Stimulated activated naive CD8-positive, alpha-beta T cell treated with anti-CD3 and anti-CD28 coated beads, Interleukin-15, Interleukin-2, amounts not matched to agents 100 U/mL and 50 U/mL, for 24 hours (primary cell): Measurements from ENCODE around the gene NSUN3.
A peak's percentile ranks its signal among the peaks of the same experiment; 100 is the strongest.

Experiments used
- ATAC-seq: fragments of 150-1000 bp; cut with Tn5 transposase; one replicate; pipeline ENCODE4 v1.10.0; 2021
- DNase-seq: peaks from one replicate; pipeline ENCODE4 v3.0.0; 2021

The NSUN3 gene

DNA sequence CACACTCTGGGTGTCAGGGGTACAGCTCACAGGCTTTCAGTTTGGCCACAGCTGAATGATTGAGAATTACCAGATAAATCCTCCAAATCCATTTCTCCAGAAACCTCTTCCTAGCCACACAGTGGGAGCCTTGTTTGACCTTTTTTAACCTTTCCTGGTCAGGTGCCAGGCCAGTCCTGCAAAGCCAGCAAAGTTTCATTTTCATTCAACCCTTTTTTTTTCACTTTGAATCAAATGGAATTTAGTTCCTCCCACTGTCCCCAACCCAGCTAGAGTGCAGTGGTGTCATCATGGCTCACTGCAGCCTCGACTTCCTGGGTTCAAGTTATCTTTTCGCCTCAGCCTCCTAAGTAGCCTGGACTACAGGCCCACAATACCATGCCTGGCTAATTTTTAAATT lies 67.8 kb downstream of the NSUN3 start:
- no peak for ATAC-seq
- DNase-seq, result no peak

DNA sequence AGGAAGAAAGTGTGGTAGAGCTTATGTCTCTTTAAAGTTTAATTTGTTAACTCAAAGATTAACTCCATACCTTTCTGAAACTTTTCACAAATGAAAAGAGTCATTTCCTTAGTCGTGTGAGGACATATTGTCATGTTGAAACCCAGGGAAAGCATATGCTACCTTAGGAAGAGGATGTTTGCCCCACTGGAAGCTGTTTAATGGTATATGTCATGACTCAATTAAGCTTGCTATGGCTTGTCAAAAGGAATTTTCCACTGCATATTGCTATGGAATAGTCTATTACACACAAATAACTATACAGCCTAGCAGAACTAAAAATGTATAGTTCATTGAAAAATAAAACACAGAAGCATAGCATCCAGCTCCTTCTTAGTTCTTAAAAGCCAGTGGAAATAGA lies 69.9 kb downstream of the NSUN3 start:
- DNase-seq (no peak), ATAC-seq (no peak)

DNA sequence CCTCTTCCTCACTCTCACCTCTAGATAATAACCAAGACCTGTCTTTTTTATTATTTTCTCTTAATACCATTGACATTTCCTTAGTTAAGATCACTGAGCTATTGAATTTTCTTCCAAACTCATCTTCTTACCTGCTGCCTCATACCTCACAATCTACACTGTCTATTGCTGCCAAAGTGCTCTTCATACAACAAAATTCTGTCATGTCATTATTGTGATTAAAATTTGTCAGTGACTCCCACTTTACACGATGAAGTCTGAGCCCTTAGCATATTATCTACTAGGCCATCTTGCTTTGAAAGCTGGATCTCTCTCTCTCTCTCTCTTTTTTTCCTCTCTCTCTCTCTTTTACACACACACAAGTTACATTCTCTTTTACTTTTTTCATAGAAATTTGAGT lies 73.3 kb downstream of the NSUN3 start:
- ATAC-seq (no peak), DNase-seq (no peak)

DNA sequence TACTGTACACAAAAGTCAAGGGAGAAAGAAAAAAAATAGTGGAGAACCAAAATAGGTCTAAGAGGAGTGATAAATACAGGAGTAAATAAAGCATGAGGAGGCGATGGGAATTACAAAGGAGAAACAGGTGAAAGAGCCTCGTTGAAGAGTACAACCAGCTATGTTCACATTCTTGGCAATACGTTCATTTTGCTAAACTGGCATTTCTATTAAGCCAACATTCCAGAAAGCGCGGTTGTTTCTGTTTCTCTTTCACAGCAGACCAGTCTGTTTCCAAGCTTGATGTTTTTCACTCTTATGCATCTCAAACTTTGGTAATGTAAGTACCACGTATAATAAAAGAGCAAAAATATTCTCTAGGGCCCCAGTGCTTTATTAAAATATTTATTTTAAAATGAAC lies 74.5 kb downstream of the NSUN3 start:
- no peak for DNase-seq
- ATAC-seq, result no peak

DNA sequence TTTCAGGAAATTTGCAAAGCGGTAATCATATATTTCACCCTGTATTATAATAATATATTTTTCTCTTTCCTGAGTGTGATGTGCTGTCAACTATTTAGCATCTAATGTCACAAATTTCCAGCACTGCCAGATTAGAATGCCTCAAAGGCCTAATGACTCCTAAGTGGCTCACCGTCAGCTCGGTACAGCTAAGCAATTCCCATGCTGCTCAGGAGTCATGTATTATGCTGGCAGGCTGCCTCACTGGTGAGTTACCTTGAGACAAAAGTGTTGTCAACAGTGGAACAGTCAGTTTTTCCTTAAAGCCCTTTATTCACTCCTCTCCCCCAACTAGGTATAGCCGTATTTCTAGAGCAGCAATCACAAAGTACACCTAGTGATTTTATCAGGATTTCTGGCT lies 83.6 kb downstream of the NSUN3 start:
- ATAC-seq, result no peak
- DNase-seq, result no peak

DNA sequence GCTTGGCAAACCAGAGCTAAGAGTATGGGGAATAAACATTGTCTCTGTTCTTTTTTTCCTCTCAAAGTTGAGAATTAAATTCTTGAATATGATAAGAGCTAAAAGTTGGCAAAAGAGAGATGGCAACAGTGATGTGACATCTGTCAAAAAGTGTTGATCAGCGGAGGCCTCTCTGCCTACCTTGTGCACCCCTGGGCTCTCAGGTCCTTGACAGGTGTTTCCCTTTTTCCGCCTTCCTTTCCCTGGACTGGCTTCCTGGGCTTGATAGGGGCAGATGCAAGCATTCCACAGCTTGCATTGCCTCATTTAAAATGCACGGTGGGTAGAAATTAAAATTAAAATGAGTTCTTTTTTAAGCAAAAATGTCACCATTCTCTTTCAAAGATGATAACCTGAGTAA lies 84.2 kb downstream of the NSUN3 start:
- ATAC-seq (no peak), DNase-seq (no peak)

DNA sequence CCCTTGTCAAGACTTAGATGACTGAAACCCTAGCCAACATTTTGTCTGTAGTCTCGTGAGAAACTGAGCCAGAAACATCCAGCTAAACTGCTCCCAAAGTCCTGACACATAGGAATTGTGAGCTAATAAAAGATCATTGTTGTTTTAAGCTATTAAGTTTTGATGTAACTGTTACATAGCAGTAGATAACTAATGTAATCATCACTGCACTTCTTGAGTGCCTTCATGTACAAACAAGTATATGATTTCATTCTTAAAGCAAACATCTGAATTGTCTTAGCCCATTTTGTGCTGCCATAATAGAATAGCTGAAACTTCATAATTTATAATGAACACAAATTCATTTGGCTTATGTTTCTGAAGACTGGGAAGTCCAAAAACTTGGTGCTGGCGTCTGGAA lies 87.3 kb downstream of the NSUN3 start:
- DNase-seq (no peak), ATAC-seq (no peak)

DNA sequence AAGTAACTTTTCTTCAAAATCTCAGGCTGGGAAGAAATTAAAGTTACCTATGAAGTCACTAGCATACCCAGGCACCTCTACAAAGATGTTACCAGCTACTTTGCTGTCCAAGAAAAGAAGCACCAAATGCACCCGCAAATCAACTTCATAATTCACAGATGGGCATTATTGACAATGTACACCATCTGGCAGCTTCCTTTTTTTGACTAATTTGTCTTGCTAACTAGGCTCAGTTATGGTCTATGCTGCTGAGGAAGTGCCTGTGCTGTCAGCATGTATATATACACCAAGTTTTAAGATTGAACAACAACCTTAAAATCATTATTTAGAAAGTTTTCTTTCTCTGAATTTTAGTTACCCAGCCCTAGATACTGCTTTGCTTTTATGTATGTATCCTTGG lies 93.8 kb downstream of the NSUN3 start:
- ATAC-seq, result no peak
- DNase-seq, result no peak

DNA sequence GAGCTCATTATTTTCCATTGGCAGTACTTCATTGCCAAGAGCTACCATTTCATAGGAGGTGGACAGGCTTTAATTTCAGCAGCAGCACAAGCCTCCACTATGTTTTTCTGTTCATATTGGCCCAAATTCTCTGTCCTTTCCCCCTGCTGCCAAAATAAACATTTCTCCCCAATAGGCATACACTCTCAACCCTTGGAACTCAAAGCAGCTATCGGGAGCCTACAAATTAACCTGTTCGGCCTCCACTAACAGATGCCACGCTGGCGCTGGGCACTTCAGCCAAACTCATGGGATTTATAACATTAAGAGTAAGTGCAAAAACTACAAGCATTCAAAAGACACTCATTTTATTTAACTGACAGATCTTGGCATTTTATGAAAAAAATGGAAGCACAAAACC lies 95.7 kb downstream of the NSUN3 start:
- ATAC-seq, result no peak

DNA sequence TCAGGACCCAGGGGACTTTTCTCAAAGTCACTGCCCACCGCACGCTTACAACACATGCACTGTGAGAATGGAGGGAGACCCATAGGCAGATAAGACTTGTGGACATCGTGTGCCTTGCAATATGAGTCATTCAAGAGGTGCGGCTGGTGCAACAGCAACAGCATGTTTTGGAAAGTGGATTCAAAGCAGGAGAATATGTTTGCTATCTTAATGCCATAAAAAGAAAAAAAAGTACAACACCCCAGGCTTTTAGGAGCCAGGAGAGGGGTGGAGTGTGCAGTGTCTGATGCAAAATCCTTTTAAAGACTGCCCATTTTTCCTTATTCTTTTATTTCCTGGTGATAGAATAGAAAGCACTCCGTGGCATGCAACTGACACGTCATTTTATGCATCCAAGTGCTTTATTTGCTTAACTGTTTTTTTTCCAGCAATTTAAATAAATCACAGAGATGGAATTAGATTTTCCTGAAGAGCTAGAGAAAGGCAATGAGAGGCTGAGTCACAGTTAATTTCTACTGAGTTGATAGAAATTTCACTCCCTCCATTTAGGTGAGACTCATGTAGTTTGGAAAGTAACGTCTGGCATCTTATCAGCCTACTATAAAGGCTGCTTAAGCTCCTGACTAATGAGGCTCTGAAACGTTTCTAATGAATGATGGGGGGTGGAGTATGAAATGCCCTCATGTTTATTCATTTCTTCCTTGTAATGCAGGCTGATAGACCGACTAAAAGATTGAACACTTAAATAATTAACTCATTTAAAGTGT lies 96.4 kb downstream of the NSUN3 start:
- ATAC-seq (no peak), DNase-seq (no peak)

More for the DNA sequence above, 95.7 kb downstream of the NSUN3 start:
- no peak for DNase-seq

DNA sequence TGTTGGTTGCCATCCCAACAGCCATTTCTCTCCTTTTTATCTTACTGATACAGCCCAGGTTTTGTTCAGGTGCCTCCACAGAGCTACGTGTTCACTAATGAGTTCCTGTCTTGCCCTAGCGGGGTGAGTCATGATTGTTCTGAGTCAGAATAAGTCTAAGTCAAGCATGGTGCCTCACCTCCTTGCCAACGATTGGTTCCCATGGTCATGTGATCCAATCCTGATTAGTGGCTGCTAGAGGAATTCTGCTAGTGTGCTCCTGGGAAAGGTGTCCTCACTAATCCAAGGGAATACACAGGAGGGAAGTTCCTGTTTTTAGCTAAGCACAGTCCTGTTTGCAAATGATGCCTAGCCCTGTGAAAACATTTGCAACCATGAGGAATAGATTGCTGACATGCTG lies 99.8 kb downstream of the NSUN3 start:
- no peak for ATAC-seq
- DNase-seq, result no peak

DNA sequence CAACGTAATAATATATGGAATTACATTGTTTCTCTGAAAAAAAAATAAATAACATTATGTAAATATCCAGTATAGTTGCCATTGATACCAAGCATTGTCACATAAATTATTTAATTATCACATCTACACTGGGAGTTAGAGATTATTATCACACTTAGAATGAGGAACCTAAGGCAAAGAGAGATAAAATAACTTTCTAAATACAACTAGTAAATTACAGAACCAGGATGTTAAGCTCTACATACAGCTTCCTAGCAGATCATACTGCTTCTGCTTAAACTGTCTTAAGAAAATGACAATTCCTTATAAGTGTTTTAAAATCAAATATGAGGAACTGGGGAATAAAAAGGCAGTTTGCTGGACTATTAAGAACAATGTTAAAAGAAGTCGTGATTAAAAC lies 104.5 kb downstream of the NSUN3 start:
- no peak for ATAC-seq
- DNase-seq, result no peak

DNA sequence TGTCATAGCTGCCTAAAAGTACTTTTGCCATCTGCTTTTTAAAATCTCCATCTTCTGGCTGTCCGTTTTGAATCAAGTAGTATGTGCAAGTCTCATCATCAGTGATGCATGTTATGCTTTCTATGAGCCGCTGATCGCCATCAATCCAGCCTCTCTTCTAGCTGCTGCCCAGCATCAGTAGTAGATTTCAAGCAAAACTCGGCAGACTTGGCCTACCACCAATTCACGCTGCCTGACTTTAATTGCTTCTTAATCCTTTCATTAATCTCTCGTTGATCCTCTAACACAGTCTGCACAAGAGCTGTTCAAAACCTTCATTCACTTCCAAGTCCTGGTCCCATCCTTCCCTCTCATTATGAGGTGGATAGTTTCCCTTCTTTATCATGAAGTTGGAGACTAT lies 104.9 kb downstream of the NSUN3 start:
- no peak for DNase-seq
- no peak for ATAC-seq

DNA sequence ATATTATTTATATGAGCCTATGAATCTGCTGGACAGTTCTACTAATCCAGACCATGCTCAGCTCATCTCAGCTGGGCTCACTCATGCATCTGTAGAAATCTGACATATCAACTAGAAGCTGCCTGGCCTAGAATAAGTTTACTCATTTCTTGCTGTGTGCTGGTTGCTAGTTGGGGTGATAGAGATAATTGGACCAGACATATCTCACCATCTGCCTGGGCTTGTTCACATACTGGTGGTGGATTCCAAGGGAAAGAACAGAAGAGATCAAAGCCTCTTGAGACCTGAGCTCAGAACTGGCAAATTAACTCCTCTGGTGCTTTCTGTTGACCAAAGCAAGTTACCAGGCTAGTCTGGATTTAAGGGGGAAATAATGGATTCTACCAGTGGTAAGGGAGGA lies 109.1 kb downstream of the NSUN3 start:
- ATAC-seq (no peak), DNase-seq (no peak)

DNA sequence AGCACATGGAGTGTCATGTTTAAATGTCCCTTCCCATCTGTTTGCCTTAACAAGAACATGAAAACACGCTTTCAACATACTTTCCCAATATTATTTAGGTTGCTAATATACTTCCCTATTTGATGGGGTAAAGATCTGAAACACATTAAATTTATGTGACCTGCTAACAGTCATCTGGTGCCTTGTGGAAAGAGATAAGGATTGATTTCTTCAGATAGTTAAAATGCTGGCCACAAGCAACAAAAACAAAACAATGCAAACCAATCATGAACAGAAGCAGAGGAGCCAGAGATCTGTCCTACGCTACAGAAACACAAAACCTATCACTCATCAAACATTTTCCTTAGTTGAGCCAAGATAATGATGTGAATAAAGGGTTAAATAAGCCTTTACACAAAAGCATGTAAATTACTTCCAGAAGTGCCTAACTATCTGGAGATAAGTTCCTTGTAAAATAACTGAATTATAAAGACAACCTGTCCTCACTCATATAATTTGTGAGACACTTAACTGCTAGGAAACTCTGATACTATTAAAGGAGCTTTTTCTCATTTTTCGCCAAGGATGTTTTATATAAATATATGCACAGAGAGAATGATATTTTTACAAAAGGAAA lies 109.9 kb downstream of the NSUN3 start:
- ATAC-seq, result no peak
- DNase-seq, result no peak

DNA sequence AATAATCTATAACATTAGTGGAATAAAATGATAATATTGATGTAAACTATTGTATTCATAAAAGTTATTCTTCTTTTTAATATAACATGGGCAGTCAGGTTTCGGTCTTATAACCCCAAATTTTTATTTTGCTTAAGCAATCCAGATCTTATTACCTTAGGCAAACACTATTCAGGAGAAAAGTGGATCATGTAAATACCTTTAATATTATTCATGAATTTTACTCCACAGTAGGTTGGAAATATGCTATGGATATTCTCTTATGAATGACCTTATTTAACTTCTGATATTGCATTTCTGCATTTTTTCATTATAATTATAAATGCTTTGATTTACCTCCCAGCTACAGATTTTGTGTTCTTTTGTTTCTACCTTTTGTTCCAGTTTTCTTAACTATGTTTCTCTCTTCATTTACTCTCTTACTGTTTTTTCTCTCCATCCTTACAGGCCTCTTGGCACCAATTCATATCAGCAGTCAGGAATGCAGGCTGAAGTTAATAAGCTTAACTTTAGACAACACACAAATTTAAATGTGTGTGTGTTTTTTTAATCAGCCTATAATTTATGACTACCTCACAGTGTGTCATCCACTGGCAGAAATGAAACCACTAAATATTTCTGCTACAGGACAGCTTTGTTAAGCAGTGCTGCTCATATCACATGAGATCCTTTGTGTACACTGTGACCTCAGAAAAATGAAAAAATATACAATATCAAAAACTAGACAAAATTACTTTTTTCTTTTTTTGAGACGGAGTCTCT lies 111.0 kb downstream of the NSUN3 start:
- DNase-seq, result no peak

DNA sequence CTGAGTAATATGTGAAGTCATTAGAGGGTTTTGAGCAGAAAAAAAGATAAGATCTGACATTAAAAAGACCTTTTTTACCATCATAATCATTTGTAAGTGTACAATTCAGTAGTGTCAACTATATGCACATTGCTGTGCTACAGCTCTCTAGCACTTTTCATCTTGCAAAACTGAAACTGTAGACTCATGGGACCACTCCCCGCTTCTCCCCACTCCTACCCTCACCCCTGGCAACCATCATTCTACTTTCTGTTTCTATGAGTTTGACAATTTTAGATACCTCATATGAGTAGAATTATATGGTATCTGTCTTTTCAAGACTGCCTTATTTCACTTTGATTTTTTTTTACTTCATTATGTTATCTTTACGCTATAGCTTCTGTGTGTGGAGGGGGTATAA lies 112.8 kb downstream of the NSUN3 start:
- DNase-seq, result no peak
- peak; percentile 28 for ATAC-seq

More for the DNA sequence above, 111.0 kb downstream of the NSUN3 start:
- no peak for ATAC-seq

DNA sequence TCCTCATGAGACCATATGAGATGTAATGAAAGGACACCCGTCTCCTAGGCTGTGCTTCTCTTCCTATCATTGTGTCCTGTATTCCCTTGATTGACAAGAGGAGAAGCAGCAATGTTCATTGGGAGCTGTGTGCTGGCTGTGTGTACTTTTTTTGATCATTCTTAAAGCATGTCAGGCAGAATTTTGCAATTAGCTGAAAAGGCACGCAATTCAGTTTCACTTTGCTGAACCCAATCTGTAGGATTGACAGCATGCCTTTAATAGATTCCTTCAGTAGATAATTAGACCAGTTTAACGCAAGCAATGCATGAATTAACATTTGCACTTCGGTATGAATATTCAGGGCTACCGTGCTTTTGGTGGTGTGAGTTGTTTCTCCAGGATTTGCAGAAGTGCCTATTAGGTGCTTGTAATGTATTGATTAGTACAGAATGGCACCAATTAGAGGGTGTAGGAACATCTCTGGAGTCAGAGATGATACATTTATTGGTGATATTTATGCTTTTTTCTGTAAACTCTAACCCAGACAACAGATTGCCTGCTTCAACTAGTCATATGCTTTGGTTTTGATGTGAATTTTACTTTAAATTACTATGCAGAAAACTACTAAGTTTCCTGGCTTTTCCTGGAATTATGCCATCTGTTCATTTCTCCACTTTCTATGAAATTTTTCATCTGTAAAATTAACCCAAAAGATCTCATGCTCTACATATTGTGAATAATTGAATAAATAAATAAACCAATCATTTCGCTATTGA lies 114.3 kb downstream of the NSUN3 start:
- no peak for ATAC-seq
- DNase-seq, result no peak
